ENCODE results near the gene SMARCC2. TPM values are rescaled to one million over a fixed set of nuclear protein-coding genes. Genes with fewer than 3 reads are reported as not detected.

The SMARCC2 gene
- total RNA-seq, 1 donor from 2014 or later, result 105 TPM

- H3K4me1 Mint-ChIP-seq (ENCODE audit: unreplicated experiment), result peaks cover 8% of the 10 kb centered on the region
- no peak overlapping the region for H3K4me3 Mint-ChIP-seq (ENCODE audit: unreplicated experiment)
- no peak for DNase-seq (ENCODE audit: low spot score)
Measured at GRCh38 chr12:56205445-56205844, 16.2 kb upstream of the SMARCC2 start.

DNA sequence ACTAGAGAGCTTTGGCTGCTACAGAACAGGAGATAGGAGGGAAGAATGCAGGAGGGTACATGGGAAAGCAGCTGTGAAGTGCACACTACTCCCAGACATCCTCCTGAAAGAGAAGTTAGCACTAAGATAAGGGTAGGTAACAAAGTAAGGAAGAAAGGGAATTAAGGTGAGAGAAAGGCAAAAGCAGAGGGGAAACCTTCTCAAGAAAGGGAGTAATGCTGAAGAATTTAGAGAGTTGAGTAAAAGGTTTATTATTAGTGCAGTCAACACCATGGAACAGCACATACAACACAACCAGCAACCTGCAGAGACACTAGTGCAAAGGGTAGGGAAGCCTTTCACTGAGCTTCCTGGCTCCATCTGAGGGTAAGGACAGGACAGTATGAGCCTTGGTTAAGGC lies 15.0 kb upstream of the SMARCC2 start:
- Mint-ChIP-seq H3K27me3 (ENCODE audit: unreplicated experiment) (peaks cover 4% of the 10 kb centered on the region), H3K36me3 (ENCODE audit: low read depth, unreplicated experiment) (peaks cover 34% of the 10 kb centered on the region), H3K27ac (ENCODE audit: unreplicated experiment) (peak overlapping the region; percentile 25), H3K4me3 (ENCODE audit: unreplicated experiment) (peak overlapping the region; percentile 70), H3K4me1 (ENCODE audit: unreplicated experiment) (peaks cover 8% of the 10 kb centered on the region), H3K9me3 (ENCODE audit: unreplicated experiment) (no peaks in the 10 kb centered on the region)
- no peak for TF ChIP-seq CTCF (IDR thresholded peaks at IDR 0.05; ENCODE audit: unreplicated experiment)
- no peak for DNase-seq (ENCODE audit: low spot score)

More at GRCh38 chr12:56205445-56205844, 16.2 kb upstream of the SMARCC2 start:
- Mint-ChIP-seq H3K36me3 (ENCODE audit: low read depth, unreplicated experiment) (peaks cover 43% of the 10 kb centered on the region), H3K27me3 (ENCODE audit: unreplicated experiment) (peaks cover 2% of the 10 kb centered on the region), H3K27ac (ENCODE audit: unreplicated experiment) (peak overlapping the region; percentile 36), H3K9me3 (ENCODE audit: unreplicated experiment) (no peaks in the 10 kb centered on the region)
- no peak for TF ChIP-seq CTCF (IDR thresholded peaks at IDR 0.05; ENCODE audit: unreplicated experiment)

- TF ChIP-seq CTCF (IDR thresholded peaks at IDR 0.05; ENCODE audit: unreplicated experiment), result no peak
- peaks cover 7% of the 10 kb centered on the region for H3K27me3 Mint-ChIP-seq (ENCODE audit: unreplicated experiment)
- H3K9me3 Mint-ChIP-seq (ENCODE audit: unreplicated experiment), result no peaks in the 10 kb centered on the region
- no peak overlapping the region for H3K27ac Mint-ChIP-seq (ENCODE audit: unreplicated experiment)
- H3K4me1 Mint-ChIP-seq (ENCODE audit: unreplicated experiment), result peaks cover 23% of the 10 kb centered on the region
- no peak overlapping the region for H3K4me3 Mint-ChIP-seq (ENCODE audit: unreplicated experiment)
- peaks cover 28% of the 10 kb centered on the region for H3K36me3 Mint-ChIP-seq (ENCODE audit: low read depth, unreplicated experiment)
- no peak for DNase-seq (ENCODE audit: low spot score)
Measured at GRCh38 chr12:56202838-56203237, 13.6 kb upstream of the SMARCC2 start.

GRCh38 chr12:56202366-56202765 lies 13.1 kb upstream of the SMARCC2 start:
- Mint-ChIP-seq H3K27me3 (ENCODE audit: unreplicated experiment) (peaks cover 7% of the 10 kb centered on the region), H3K4me3 (ENCODE audit: unreplicated experiment) (no peak overlapping the region), H3K4me1 (ENCODE audit: unreplicated experiment) (peaks cover 27% of the 10 kb centered on the region), H3K27ac (ENCODE audit: unreplicated experiment) (no peak overlapping the region), H3K36me3 (ENCODE audit: low read depth, unreplicated experiment) (peaks cover 23% of the 10 kb centered on the region), H3K9me3 (ENCODE audit: unreplicated experiment) (no peaks in the 10 kb centered on the region)
- no peak for TF ChIP-seq CTCF (IDR thresholded peaks at IDR 0.05; ENCODE audit: unreplicated experiment)
- no peak for DNase-seq (ENCODE audit: low spot score)

DNA sequence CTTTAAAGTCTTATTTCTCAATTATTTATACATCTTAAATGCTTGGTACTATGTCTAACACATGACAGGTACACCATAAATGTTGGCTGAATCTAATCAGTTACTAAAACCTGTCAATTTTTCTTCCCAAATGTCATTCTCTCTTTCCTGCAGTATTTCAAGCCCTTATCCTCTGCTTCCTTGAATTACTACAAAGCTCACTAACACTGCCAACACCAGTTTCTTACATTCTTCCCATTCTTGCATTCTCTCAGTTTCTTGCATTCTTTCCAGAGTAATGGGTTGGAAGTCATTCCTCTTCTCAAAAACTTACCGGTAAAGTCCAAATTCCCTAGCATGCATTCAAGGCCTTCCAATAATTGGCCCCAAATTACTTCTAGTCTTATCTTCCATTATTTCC lies 9.6 kb upstream of the SMARCC2 start:
- Mint-ChIP-seq H3K36me3 (ENCODE audit: low read depth, unreplicated experiment) (no peaks in the 10 kb centered on the region), H3K27ac (ENCODE audit: unreplicated experiment) (peak overlapping the region; percentile 55), H3K9me3 (ENCODE audit: unreplicated experiment) (no peaks in the 10 kb centered on the region), H3K4me3 (ENCODE audit: unreplicated experiment) (peak overlapping the region; percentile 6), H3K27me3 (ENCODE audit: unreplicated experiment) (peaks cover 7% of the 10 kb centered on the region), H3K4me1 (ENCODE audit: unreplicated experiment) (peaks cover 31% of the 10 kb centered on the region)
- TF ChIP-seq CTCF (IDR thresholded peaks at IDR 0.05; ENCODE audit: unreplicated experiment), result no peak
- no peak for DNase-seq (ENCODE audit: low spot score)

Data from endothelial cell (in vitro differentiated cells).